Stimulated activated CD8-positive, alpha-beta memory T cell treated with anti-CD3 and anti-CD28 coated beads, Interleukin-15, amount 100 ng/mL, for 4 hours (primary cell): ENCODE results near the gene TIMMDC1.
"Not testable (repeated sequence)": the region's sequence is repeated elsewhere in the genome, so short reads cannot be mapped to it uniquely, and the experiment has no call there.

Source experiments
- DNase-seq, 2 donors: peaks; one replicate each; pipeline ENCODE4 v3.0.0-alpha.2; 2020; ENCODE audit warnings: low read depth in 2 of 2

TIMMDC1 gene

GRCh38 chr3:119557192-119557876 is 59.0 kb downstream of the TIMMDC1 start:
- no peak for DNase-seq

GRCh38 chr3:119557877-119558269 is 59.5 kb downstream of the TIMMDC1 start:
- no peak for DNase-seq

GRCh38 chr3:119558626-119559317 is 60.4 kb downstream of the TIMMDC1 start:
- DNase-seq = no peak

GRCh38 chr3:119559441-119559963 is 61.2 kb downstream of the TIMMDC1 start, which contains the start of gene CD80:
Gene CD80, minus strand, starts transcription at chr3:119559614. Its CDS starts 1,886 bp downstream, at chr3:119557728.
- peak; percentile 21 to 26 for DNase-seq

- no peak for DNase-seq
Measured at GRCh38 chr3:119560160-119560559, 61.8 kb downstream of the TIMMDC1 start.

GRCh38 chr3:119562307-119562961 is 64.1 kb downstream of the TIMMDC1 start:
- peak in 1 of 2 donors; percentile 11 for DNase-seq

GRCh38 chr3:119563334-119563733 is 65.0 kb downstream of the TIMMDC1 start:
- DNase-seq = not testable (repeated sequence)

- no peak for DNase-seq
Measured at GRCh38 chr3:119569156-119569555, 70.8 kb downstream of the TIMMDC1 start.

- no peak for DNase-seq
Measured at GRCh38 chr3:119570229-119570628, 71.9 kb downstream of the TIMMDC1 start.

- no peak for DNase-seq
Measured at GRCh38 chr3:119571230-119571629, 72.9 kb downstream of the TIMMDC1 start.

GRCh38 chr3:119571688-119572087 is 73.3 kb downstream of the TIMMDC1 start:
- no peak for DNase-seq
